ENCODE results near the gene ADAMTS7. TPM values are rescaled to one million over a fixed set of nuclear protein-coding genes. Genes with fewer than 3 reads are reported as not detected.
"Not testable (repeated sequence)": the region's sequence is repeated elsewhere in the genome, so short reads cannot be mapped to it uniquely, and the experiment has no call there.

Gene ADAMTS7
- total RNA-seq, 1 donor from 2014 or later = 25.5 TPM

DNA sequence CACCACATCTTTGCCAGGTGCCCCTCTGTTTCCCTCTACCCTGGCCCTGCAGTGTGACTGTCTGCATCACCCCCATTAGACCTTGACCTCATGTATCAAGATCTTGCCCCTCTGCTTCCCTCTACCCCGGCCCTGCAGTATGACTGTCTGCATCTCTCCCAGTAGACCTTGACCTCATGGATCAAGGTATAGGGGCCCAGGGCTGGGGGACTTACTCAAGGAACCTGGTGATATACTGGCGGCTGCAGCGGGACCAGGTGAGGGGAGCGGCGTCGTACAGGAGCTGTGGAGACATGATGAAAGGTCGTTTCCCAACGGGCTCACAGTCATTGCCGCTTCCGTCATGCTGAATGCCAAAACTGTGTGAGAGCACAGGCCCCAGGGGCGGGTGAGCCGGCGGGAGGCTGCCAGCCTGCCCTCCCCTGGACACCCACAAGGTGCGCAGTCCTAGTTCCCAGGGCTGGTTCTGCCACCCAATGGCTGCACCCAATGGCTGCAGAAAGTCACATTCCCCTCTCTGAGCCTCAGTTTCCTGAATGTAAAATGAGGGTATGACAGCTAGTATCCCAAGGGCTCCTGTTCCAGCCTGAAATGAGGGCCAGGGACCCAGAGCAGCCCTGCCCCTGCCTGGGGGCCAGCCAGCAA lies 23.1 kb downstream of the ADAMTS7 start:
- Mint-ChIP-seq H3K4me1 (ENCODE audit: low read depth, unreplicated experiment) (no peaks in the 10 kb centered on the region), H3K9me3 (ENCODE audit: unreplicated experiment) (no peaks in the 10 kb centered on the region), H3K27ac (ENCODE audit: unreplicated experiment) (no peak overlapping the region), H3K36me3 (ENCODE audit: low read depth, unreplicated experiment) (peaks cover 12% of the 10 kb centered on the region), H3K27me3 (ENCODE audit: low read depth, unreplicated experiment) (peaks cover 3% of the 10 kb centered on the region), H3K4me3 (ENCODE audit: unreplicated experiment) (no peak overlapping the region)
- H3K4me1 ChIP-seq (ENCODE audit: insufficient read depth, low read length) = no peaks in the 10 kb centered on the region
- H3K36me3 ChIP-seq (ENCODE audit: insufficient read depth, low read length) = no peaks in the 10 kb centered on the region
- H4K20me1 ChIP-seq (ENCODE audit: insufficient read depth, low read length) = no peaks in the 10 kb centered on the region
- H3K27ac ChIP-seq (ENCODE audit: low read depth, low read length) = no peak overlapping the region
- FAIRE-seq = no peak
- H3K4me2 ChIP-seq (ENCODE audit: low read length) = no peak overlapping the region
- H2AFZ ChIP-seq (ENCODE audit: low read depth, low read length) = no peak overlapping the region
- H3K27me3 ChIP-seq (ENCODE audit: insufficient read depth, low read length) = no peaks in the 10 kb centered on the region
- H3K79me2 ChIP-seq (ENCODE audit: insufficient read depth, low read length) = no peaks in the 10 kb centered on the region
- no peak for TF ChIP-seq EZH2 (IDR thresholded peaks at IDR 0.05; ENCODE audit: insufficient read depth, low read length)
- TF ChIP-seq, protein P1, sequence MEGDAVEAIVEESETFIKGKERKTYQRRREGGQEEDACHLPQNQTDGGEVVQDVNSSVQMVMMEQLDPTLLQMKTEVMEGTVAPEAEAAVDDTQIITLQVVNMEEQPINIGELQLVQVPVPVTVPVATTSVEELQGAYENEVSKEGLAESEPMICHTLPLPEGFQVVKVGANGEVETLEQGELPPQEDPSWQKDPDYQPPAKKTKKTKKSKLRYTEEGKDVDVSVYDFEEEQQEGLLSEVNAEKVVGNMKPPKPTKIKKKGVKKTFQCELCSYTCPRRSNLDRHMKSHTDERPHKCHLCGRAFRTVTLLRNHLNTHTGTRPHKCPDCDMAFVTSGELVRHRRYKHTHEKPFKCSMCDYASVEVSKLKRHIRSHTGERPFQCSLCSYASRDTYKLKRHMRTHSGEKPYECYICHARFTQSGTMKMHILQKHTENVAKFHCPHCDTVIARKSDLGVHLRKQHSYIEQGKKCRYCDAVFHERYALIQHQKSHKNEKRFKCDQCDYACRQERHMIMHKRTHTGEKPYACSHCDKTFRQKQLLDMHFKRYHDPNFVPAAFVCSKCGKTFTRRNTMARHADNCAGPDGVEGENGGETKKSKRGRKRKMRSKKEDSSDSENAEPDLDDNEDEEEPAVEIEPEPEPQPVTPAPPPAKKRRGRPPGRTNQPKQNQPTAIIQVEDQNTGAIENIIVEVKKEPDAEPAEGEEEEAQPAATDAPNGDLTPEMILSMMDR (IDR thresholded peaks at IDR 0.05; ENCODE audit: insufficient read depth, low read depth, low read length) = no peak
- DNase-seq (ENCODE audit: low read depth) = no peak
- no peak overlapping the region for H3K4me3 ChIP-seq (ENCODE audit: insufficient read depth, low read depth, low read length)
- no peak overlapping the region for H3K9ac ChIP-seq (ENCODE audit: low read length)
- no peaks in the 10 kb centered on the region for H3K9me3 ChIP-seq (ENCODE audit: insufficient read depth, low read depth, low read length)

GRCh38 chr15:78782402-78782801 lies 28.9 kb downstream of the ADAMTS7 start:
- not testable (repeated sequence) for H3K4me1 ChIP-seq (ENCODE audit: insufficient read depth, low read length); H3K79me2 ChIP-seq (ENCODE audit: insufficient read depth, low read length); H3K4me3 Mint-ChIP-seq (ENCODE audit: unreplicated experiment); H3K27ac Mint-ChIP-seq (ENCODE audit: unreplicated experiment); H3K27ac ChIP-seq (ENCODE audit: low read depth, low read length); H3K27me3 ChIP-seq (ENCODE audit: insufficient read depth, low read length); FAIRE-seq; H3K36me3 ChIP-seq (ENCODE audit: insufficient read depth, low read length); H3K4me2 ChIP-seq (ENCODE audit: low read length); H3K9ac ChIP-seq (ENCODE audit: low read length); H3K4me3 ChIP-seq (ENCODE audit: insufficient read depth, low read depth, low read length); H3K9me3 ChIP-seq (ENCODE audit: insufficient read depth, low read depth, low read length); H3K27me3 Mint-ChIP-seq (ENCODE audit: low read depth, unreplicated experiment); H3K9me3 Mint-ChIP-seq (ENCODE audit: unreplicated experiment); H4K20me1 ChIP-seq (ENCODE audit: insufficient read depth, low read length); H3K4me1 Mint-ChIP-seq (ENCODE audit: low read depth, unreplicated experiment); DNase-seq (ENCODE audit: low read depth); H2AFZ ChIP-seq (ENCODE audit: low read depth, low read length)
- H3K36me3 Mint-ChIP-seq (ENCODE audit: low read depth, unreplicated experiment) = peaks cover 12% of the 10 kb centered on the region

DNA sequence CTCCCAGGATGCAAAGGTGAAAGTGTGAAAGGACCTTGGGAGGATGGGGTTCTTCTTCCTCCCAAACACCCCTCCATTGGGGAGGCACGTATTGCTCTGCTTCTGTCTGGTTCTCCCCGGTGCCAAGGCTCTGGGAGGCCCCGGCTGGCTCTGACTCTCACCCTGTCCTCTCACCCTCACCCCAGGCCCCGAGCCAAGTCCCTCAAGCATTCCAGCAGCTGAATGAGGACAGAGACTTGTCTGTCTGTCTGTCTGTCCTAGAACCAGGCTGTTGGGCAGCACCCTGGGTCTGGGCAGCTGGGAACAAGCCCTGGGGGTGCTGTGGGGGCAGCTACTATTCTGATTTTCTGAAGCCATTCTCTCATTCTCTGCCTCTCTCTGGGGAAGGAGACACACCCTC lies 29.9 kb downstream of the ADAMTS7 start:
- H3K4me1 Mint-ChIP-seq (ENCODE audit: low read depth, unreplicated experiment); H3K4me1 ChIP-seq (ENCODE audit: insufficient read depth, low read length); H3K27me3 Mint-ChIP-seq (ENCODE audit: low read depth, unreplicated experiment); H3K4me2 ChIP-seq (ENCODE audit: low read length); H3K4me3 Mint-ChIP-seq (ENCODE audit: unreplicated experiment); H3K36me3 ChIP-seq (ENCODE audit: insufficient read depth, low read length); H3K9ac ChIP-seq (ENCODE audit: low read length); H4K20me1 ChIP-seq (ENCODE audit: insufficient read depth, low read length); H3K4me3 ChIP-seq (ENCODE audit: insufficient read depth, low read depth, low read length); H3K9me3 Mint-ChIP-seq (ENCODE audit: unreplicated experiment); H3K79me2 ChIP-seq (ENCODE audit: insufficient read depth, low read length); H3K27ac ChIP-seq (ENCODE audit: low read depth, low read length); H2AFZ ChIP-seq (ENCODE audit: low read depth, low read length); H3K9me3 ChIP-seq (ENCODE audit: insufficient read depth, low read depth, low read length); FAIRE-seq; H3K27ac Mint-ChIP-seq (ENCODE audit: unreplicated experiment); H3K27me3 ChIP-seq (ENCODE audit: insufficient read depth, low read length); DNase-seq (ENCODE audit: low read depth): not testable (repeated sequence)
- H3K36me3 Mint-ChIP-seq (ENCODE audit: low read depth, unreplicated experiment) = peaks cover 11% of the 10 kb centered on the region

GRCh38 chr15:78779975-78780374 lies 31.3 kb downstream of the ADAMTS7 start:
- not testable (repeated sequence) for H3K27me3 ChIP-seq (ENCODE audit: insufficient read depth, low read length)

GRCh38 chr15:78779176-78779785 lies 32.0 kb downstream of the ADAMTS7 start:
- H3K4me1 Mint-ChIP-seq (ENCODE audit: low read depth, unreplicated experiment); H3K9ac ChIP-seq (ENCODE audit: low read length); DNase-seq (ENCODE audit: low read depth); H4K20me1 ChIP-seq (ENCODE audit: insufficient read depth, low read length); H3K27me3 Mint-ChIP-seq (ENCODE audit: low read depth, unreplicated experiment); H3K27ac Mint-ChIP-seq (ENCODE audit: unreplicated experiment); H3K9me3 ChIP-seq (ENCODE audit: insufficient read depth, low read depth, low read length); H3K27me3 ChIP-seq (ENCODE audit: insufficient read depth, low read length); H3K36me3 Mint-ChIP-seq (ENCODE audit: low read depth, unreplicated experiment); H3K4me1 ChIP-seq (ENCODE audit: insufficient read depth, low read length); H3K27ac ChIP-seq (ENCODE audit: low read depth, low read length); H2AFZ ChIP-seq (ENCODE audit: low read depth, low read length); H3K36me3 ChIP-seq (ENCODE audit: insufficient read depth, low read length); H3K9me3 Mint-ChIP-seq (ENCODE audit: unreplicated experiment); H3K4me3 Mint-ChIP-seq (ENCODE audit: unreplicated experiment); H3K4me2 ChIP-seq (ENCODE audit: low read length); H3K4me3 ChIP-seq (ENCODE audit: insufficient read depth, low read depth, low read length); FAIRE-seq; H3K79me2 ChIP-seq (ENCODE audit: insufficient read depth, low read length): not testable (repeated sequence)

More at GRCh38 chr15:78779975-78780374, 31.3 kb downstream of the ADAMTS7 start:
- not testable (repeated sequence) for H3K4me3 ChIP-seq (ENCODE audit: insufficient read depth, low read depth, low read length); H3K27ac ChIP-seq (ENCODE audit: low read depth, low read length); H3K4me3 Mint-ChIP-seq (ENCODE audit: unreplicated experiment); H3K4me2 ChIP-seq (ENCODE audit: low read length); H3K4me1 Mint-ChIP-seq (ENCODE audit: low read depth, unreplicated experiment); H3K36me3 ChIP-seq (ENCODE audit: insufficient read depth, low read length); H2AFZ ChIP-seq (ENCODE audit: low read depth, low read length); FAIRE-seq; H3K9me3 Mint-ChIP-seq (ENCODE audit: unreplicated experiment); H4K20me1 ChIP-seq (ENCODE audit: insufficient read depth, low read length); H3K4me1 ChIP-seq (ENCODE audit: insufficient read depth, low read length); H3K79me2 ChIP-seq (ENCODE audit: insufficient read depth, low read length); H3K9me3 ChIP-seq (ENCODE audit: insufficient read depth, low read depth, low read length); H3K9ac ChIP-seq (ENCODE audit: low read length); H3K36me3 Mint-ChIP-seq (ENCODE audit: low read depth, unreplicated experiment); DNase-seq (ENCODE audit: low read depth); H3K27ac Mint-ChIP-seq (ENCODE audit: unreplicated experiment); H3K27me3 Mint-ChIP-seq (ENCODE audit: low read depth, unreplicated experiment)
